ENCODE measurements around the gene SCGN. TPM values are rescaled to one million over a fixed set of nuclear protein-coding genes. Genes with fewer than 3 reads are reported as not detected.

The SCGN gene
- total RNA-seq, 1 donor: not detected

- DNase-seq (ENCODE audit: low read depth): no peak
- H3K4me3 ChIP-seq (ENCODE audit: low read depth, low read length): no peak overlapping the region
- TF ChIP-seq CTCF (IDR thresholded peaks at IDR 0.05; ENCODE audit: insufficient read depth, low read depth, low read length): no peak
These were observed 28.1 kb upstream of the SCGN start for GRCh38 chr6:25623879-25624278.

GRCh38 chr6:25627001-25627400 lies 25.0 kb upstream of the SCGN start:
- TF ChIP-seq CTCF (IDR thresholded peaks at IDR 0.05; ENCODE audit: insufficient read depth, low read depth, low read length): no peak
- no peak overlapping the region for H3K4me3 ChIP-seq (ENCODE audit: low read depth, low read length)

GRCh38 chr6:25628471-25629197 lies 23.4 kb upstream of the SCGN start:
- DNase-seq (ENCODE audit: low read depth): no peak
- H3K4me3 ChIP-seq (ENCODE audit: low read depth, low read length): no peak overlapping the region
- no peak for TF ChIP-seq CTCF (IDR thresholded peaks at IDR 0.05; ENCODE audit: insufficient read depth, low read depth, low read length)

More at GRCh38 chr6:25627001-25627400, 25.0 kb upstream of the SCGN start:
- DNase-seq (ENCODE audit: low read depth): no peak

GRCh38 chr6:25629198-25629576 lies 22.8 kb upstream of the SCGN start:
- TF ChIP-seq CTCF (IDR thresholded peaks at IDR 0.05; ENCODE audit: insufficient read depth, low read depth, low read length): no peak
- no peak for DNase-seq (ENCODE audit: low read depth)
- H3K4me3 ChIP-seq (ENCODE audit: low read depth, low read length): no peak overlapping the region

GRCh38 chr6:25630508-25631278 lies 21.3 kb upstream of the SCGN start:
- no peak for TF ChIP-seq CTCF (IDR thresholded peaks at IDR 0.05; ENCODE audit: insufficient read depth, low read depth, low read length)
- DNase-seq (ENCODE audit: low read depth): no peak
- H3K4me3 ChIP-seq (ENCODE audit: low read depth, low read length): no peak overlapping the region

- DNase-seq (ENCODE audit: low read depth): no peak
- no peak for TF ChIP-seq CTCF (IDR thresholded peaks at IDR 0.05; ENCODE audit: insufficient read depth, low read depth, low read length)
- H3K4me3 ChIP-seq (ENCODE audit: low read depth, low read length): no peak overlapping the region
These were observed 16.1 kb upstream of the SCGN start for GRCh38 chr6:25635886-25636317.

Measured in fibroblast of villous mesenchyme (primary cell).